GM10266 (cell line): Measurements from ENCODE around the gene OR6B1.

Experiments used
- DNase-seq: peaks from one replicate; pipeline ENCODE4 v3.0.0; 2012; ENCODE audit errors: extremely low spot score
- TF ChIP-seq, protein P1 (sequence below): IDR thresholded peaks from 2 replicates; pipeline ENCODE4 v1.5.1; 2012; ENCODE audit warnings: mild to moderate bottlenecking, low read depth; ENCODE audit not compliant: control insufficient read depth, insufficient read depth; ENCODE audit errors: missing control alignments

Gene OR6B1

DNA sequence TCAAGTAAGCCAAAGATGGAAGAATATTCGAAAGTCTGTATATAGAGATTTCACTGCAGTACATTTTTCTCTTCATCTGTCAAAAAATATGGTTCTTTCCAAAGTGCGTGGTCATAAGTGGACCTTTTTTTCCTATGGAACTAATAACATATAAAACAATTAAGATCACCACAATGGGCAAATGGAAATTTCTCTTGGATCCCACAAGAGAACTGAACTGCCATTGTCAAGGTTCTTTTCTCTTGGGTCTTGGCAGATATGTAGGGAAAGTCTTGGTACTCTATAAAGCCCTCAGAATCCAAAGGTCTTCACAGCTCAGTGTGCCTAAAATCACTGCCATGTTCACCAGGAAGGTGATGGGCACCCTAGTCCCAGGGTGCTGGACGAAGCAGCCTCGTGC lies at the start of gene OR6B1:
TSS of gene OR6B1 (plus strand) at position 301 of the 400 bp plus-strand sequence. CDS start 3,677 bp downstream, outside the sequence.
- TF ChIP-seq, protein P1, sequence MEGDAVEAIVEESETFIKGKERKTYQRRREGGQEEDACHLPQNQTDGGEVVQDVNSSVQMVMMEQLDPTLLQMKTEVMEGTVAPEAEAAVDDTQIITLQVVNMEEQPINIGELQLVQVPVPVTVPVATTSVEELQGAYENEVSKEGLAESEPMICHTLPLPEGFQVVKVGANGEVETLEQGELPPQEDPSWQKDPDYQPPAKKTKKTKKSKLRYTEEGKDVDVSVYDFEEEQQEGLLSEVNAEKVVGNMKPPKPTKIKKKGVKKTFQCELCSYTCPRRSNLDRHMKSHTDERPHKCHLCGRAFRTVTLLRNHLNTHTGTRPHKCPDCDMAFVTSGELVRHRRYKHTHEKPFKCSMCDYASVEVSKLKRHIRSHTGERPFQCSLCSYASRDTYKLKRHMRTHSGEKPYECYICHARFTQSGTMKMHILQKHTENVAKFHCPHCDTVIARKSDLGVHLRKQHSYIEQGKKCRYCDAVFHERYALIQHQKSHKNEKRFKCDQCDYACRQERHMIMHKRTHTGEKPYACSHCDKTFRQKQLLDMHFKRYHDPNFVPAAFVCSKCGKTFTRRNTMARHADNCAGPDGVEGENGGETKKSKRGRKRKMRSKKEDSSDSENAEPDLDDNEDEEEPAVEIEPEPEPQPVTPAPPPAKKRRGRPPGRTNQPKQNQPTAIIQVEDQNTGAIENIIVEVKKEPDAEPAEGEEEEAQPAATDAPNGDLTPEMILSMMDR, result no peak
- DNase-seq, result no peak

DNA sequence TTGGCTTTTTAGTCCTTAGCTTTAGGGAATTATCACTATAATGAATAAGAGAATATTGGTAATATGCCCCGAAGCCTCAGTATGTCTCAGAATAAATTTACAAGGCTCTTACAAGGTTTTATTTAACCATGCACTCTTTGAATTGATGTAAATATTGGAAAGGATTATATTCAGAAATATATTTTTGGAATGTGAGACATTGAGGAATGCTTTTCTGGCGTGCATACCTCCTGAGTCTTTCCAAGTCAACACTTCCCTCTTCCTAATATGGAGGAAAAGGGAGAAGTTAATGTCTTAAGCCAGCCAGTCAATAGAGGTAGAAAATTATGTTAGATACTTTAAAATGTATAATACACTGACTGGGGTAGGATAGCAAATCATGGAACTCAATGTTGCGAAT lies 46.7 kb upstream of the OR6B1 start:
- no peak for DNase-seq
- TF ChIP-seq, protein P1, result no peak

DNA sequence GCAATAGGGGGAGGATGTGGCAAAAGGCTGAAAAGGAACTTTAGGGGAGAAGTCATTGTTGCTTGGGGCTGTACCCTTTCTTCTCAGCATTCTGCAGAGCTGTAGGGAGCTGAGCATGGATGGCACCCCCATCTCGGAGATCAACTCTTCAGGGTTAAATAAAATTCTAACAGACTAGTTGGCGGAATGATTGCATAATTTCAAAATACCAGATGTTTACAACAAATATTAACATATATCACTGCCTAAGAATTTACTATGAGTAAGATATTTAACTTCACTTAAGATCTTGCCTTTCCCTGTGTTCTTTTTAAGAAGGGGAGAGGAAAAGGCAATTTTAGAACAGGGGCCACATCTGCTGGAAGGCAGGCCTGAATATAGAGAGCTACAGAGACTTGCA lies 46.0 kb upstream of the OR6B1 start:
- no peak for DNase-seq
- TF ChIP-seq, protein P1, result no peak

DNA sequence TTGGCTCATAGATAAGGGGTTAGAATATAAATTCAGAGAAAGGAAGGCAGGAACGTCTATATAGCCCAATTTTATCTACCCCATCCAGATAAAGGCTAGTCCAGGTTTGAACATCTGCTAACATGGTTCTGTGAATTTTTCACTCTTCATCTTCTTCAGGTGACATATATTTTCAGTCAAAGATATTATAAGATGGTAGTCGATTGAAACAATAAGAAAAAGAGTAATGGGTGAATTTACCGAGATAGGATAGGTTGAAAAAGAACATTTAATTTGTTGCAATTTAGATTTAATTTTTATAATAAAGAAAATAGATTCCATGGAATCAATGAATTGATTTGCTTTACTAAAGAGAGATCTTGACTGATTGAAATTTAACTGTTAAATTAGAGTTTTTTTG lies 45.6 kb upstream of the OR6B1 start, which contains the start of gene OR2F1:
TSS of gene OR2F1 (plus strand) at position 301 of the 400 bp plus-strand sequence. CDS start 5,127 bp downstream, outside the sequence.
- TF ChIP-seq, protein P1, result no peak

DNA sequence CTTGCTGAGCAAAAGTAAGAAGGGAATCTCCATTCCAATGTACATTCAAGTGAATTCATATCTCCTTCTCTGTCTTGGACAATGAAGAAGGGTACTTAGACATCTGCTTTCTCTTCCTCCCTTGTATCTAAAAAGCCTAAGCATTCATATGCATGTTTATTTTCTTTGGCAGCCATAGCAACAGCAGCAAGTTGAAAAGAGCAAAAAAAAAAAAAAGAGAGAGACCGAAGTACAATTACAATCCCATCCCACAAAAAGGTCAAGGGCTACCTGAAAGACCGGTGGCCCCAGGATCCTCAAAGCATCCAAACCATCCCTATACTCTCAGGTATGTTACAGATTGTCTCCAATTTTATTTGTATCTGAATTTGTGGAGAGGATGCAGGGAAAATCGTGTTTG lies 41.3 kb upstream of the OR6B1 start:
- TF ChIP-seq, protein P1, result no peak
- DNase-seq, result no peak

More for the DNA sequence above, 45.6 kb upstream of the OR6B1 start, which contains the start of gene OR2F1:
- no peak for DNase-seq

DNA sequence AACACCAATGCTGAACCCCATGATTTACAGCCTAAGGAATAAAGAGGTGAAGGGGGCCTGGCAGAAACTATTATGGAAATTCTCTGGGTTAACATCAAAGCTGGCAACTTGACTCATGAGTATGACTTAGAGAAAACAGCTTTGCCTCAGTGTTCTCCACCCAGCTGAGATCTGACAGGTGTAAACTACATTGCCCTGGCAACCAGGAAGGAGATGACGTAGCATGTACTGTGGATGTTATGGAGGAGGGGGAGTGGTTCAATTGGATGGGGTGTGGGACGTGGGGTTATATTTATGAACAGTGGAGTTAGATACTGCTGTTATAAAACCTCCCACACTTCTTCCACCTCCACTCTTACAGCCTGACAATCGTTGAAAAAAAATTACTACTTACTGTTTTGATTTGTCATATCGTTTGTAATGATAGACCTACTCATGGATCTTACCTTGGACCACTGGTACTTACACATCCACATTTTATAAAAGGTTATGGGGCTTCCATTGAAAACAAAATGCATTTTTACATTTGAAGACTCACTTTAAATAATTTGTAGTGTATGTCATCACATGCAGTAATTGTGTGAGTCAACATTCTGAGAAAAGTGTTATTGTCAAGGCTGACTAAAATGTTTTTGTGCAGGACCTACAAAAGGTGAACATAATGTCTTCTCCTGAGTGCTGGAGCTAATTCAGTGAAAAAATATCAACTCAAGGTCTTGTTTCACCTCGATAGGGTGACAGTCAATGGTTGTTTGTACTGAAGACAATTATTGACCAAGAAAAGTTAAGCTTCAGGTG lies 39.1 kb upstream of the OR6B1 start:
- TF ChIP-seq, protein P1, result no peak
- no peak for DNase-seq

DNA sequence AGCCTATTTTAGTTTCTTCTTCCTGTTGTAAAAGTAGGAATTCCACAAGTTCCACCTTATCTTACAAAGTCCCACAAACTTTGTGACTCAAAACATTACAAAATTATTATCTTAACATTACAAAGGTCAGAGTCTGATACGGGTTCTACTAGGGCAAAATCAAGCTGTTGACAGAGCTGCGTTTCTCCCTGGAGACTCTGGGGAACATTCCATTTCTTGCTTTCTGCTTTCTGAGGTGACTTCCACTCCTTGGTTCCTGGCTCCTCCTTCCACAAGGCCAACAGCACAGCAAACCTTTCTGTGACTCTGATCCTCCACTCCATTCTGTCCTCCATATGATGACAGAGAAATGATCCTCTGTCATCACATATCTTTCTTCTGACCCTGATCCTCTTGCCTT lies 34.8 kb upstream of the OR6B1 start:
- TF ChIP-seq, protein P1, result no peak
- no peak for DNase-seq
